GM19328 (cell line): ENCODE data around the gene CDK14.
A peak's percentile ranks its signal among the peaks of the same experiment; 100 is the strongest.
"Not testable (repeated sequence)": the region's sequence is repeated elsewhere in the genome, so short reads cannot be mapped to it uniquely, and the experiment has no call there.

Source experiments
- ATAC-seq: cut with Tn5 transposase; IDR thresholded peaks from one replicate; pipeline ENCODE4 v1.9.1; 2021; ENCODE audit warnings: mild to moderate bottlenecking, moderate library complexity; ENCODE audit not compliant: unreplicated experiment

The CDK14 gene

GRCh38 chr7:90879924-90880323 lies 283.8 kb downstream of the CDK14 start:
- no peak for ATAC-seq

GRCh38 chr7:90886416-90886815 lies 290.3 kb downstream of the CDK14 start:
- ATAC-seq = no peak

GRCh38 chr7:90889210-90889609 lies 293.1 kb downstream of the CDK14 start:
- ATAC-seq = no peak

GRCh38 chr7:90889644-90890043 lies 293.5 kb downstream of the CDK14 start:
- ATAC-seq = no peak

DNA sequence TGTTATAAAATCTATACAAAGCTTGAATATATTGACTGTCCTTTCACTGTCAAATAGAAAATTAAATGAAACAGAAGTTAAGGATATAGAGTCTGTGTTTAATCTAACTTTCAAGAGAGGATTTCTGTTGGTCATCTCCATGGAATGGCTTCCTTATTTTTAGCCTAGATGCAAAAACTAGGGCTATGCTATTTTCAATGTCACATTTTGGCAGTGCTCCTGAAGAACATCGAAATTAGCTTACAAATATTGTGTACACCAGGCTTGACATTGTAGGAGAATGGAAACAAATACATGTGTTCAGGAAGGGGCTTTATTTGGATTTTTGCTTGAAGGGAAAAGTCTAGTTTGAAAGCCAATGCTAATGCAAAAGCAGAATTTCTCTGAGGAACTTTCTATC lies 295.4 kb downstream of the CDK14 start:
- ATAC-seq = no peak

GRCh38 chr7:90892213-90892612 lies 296.1 kb downstream of the CDK14 start:
- ATAC-seq = peak; percentile 74

DNA sequence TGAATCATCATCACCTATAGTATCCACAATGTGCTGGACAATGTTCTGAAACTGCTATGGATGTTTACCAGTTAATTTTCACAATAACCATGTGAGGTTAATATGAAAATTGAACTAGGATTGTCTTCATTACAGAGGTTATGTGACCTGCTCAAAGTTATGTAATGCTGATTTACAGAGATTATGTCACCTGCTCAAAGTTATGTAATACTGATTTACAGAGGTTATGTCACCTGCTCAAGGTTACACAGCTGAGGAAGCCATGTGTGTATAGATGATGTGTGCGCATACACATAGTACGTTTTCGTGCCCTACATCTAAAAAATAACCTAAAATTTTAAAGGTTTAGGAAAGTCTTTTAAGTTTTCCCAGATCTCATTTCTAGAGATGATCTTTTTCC lies 298.0 kb downstream of the CDK14 start:
- no peak for ATAC-seq

DNA sequence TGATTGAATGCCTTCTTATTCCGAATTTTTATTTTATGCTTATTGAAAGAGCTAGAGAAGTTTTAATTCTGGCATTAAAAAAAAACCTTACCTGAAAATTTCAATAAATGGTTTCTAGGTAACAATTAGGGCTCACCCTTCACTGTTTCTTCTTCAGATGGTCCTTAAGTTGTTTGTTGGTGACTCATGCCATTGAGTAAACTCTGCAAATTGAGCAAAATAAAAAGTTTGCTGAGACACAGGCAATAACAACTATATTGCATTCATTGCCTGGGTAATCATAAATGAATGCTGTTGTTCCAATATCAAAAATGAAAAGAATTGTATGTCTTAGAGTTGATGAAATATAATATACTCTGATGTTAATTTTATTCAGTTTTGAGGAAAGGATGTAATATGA lies 300.3 kb downstream of the CDK14 start:
- no peak for ATAC-seq

DNA sequence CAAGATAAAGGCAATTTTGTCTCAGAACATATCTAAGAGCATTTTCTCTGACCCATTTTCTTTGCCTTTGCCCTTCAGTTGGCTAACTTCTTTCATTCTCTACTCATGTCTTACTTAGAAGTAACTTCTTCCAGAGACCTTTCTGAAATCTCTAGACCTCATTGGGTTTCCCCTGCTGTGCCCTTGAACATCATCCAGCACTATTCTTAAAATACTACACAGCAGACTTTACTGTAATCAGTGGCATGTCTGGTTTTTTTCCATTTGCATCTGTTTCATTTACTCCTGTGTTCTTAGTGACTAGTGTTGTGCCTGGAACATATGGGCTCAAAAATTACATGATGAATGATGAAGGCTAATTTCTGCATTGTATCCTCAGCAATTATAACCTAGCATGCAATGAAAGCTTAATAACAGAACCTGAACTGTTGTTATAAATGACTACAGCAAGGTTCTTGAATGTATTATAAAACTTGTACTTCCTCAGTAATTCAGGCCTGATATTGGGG lies 301.9 kb downstream of the CDK14 start:
- no peak for ATAC-seq

DNA sequence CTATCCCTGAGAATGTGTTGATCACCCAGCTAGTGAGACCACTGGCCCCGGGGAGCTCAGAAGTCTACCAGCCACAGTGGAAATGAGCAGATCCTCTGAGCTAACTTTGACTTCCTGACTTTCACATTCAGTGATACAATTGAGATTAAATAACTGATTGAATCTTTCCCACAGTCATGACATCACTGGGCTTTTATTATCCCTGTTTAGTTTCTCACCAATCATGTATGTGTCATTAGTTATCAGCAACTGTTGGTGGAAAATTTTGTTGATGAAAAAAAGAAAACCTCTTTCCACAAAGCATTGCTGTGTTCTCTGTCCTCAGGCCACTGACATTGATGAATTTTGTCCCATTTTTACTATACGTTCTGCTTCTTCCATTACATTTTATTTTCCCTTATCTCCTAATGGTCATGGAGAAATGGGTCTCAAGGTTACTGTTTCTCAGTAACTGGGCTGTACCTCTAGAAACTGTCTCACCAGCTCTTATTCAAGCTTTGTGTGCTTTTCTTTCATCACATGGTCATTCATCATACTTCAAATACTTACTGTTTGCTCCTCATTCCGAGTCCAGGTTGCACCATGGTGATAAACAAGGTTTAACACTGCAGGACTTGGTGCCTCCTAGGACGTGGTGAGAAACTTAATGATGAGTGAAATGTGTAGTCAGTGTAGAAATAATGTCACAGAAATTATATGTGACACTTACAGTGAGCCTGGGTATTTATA lies 304.7 kb downstream of the CDK14 start:
- no peak for ATAC-seq

DNA sequence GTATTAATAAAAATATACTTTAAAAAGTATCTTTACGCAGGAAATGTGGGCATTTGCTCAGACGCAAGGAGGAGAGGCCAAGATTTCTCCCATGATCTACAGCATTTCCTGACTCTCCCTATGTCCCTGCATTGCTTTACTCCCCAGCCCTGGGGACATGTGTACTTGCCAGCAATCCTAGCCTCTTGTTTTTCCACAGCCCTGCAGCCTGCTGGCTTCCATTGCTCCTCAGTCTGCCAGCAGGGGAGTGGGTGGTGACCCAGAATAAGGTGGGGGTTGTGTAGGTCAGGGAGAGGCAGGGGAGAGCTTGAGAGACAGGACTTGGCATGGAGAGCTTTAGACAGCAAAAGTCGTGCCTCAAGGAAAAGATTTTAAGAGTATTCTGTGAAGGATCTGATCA lies 307.7 kb downstream of the CDK14 start:
- ATAC-seq = no peak

DNA sequence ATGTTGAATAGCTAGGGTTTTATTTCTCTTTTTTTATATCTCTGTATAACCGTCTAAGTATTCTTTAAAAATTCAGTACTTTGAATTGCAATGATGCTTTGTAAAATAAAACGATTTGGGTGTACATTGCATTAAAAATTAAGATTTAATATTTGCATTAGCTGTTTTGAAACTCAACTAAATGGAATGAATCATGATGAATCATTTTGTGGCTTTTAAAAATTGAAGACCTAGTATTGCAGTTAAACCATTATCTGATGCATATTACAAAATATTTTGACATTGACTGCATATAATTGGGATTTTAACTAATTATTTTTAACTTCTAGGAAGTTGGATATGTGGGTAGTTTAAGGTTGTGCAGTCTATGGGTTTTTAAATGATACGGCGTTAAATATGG lies 314.0 kb downstream of the CDK14 start:
- no peak for ATAC-seq

- no peak for ATAC-seq
These were observed 320.2 kb downstream of the CDK14 start for GRCh38 chr7:90916319-90916718.

GRCh38 chr7:90917539-90917938 lies 321.4 kb downstream of the CDK14 start:
- ATAC-seq = no peak

GRCh38 chr7:90918303-90918702 lies 322.2 kb downstream of the CDK14 start:
- no peak for ATAC-seq

DNA sequence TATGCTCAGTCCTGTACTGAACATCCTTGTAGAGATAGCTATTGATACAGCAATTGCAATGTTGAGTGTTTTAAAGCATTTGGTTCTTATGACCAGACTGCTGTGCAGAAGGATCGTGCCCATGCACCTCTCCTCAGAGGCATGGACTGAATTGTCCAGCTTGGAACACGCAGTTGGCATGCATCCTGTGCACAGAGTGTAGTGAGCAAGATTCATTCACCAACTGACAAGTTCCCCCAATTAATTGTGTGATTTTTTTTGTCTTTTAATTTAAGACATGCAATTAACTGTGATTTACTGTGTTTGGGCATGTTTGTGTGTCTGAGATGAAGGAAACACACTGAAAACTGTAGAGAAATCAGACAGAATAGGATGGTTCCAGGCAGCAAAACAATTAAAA lies 323.7 kb downstream of the CDK14 start:
- no peak for ATAC-seq

GRCh38 chr7:90920336-90920735 lies 324.2 kb downstream of the CDK14 start:
- no peak for ATAC-seq

- no peak for ATAC-seq
These were observed 327.4 kb downstream of the CDK14 start for GRCh38 chr7:90923541-90923997.

GRCh38 chr7:90928700-90929424 lies 332.7 kb downstream of the CDK14 start:
- not testable (repeated sequence) for ATAC-seq

DNA sequence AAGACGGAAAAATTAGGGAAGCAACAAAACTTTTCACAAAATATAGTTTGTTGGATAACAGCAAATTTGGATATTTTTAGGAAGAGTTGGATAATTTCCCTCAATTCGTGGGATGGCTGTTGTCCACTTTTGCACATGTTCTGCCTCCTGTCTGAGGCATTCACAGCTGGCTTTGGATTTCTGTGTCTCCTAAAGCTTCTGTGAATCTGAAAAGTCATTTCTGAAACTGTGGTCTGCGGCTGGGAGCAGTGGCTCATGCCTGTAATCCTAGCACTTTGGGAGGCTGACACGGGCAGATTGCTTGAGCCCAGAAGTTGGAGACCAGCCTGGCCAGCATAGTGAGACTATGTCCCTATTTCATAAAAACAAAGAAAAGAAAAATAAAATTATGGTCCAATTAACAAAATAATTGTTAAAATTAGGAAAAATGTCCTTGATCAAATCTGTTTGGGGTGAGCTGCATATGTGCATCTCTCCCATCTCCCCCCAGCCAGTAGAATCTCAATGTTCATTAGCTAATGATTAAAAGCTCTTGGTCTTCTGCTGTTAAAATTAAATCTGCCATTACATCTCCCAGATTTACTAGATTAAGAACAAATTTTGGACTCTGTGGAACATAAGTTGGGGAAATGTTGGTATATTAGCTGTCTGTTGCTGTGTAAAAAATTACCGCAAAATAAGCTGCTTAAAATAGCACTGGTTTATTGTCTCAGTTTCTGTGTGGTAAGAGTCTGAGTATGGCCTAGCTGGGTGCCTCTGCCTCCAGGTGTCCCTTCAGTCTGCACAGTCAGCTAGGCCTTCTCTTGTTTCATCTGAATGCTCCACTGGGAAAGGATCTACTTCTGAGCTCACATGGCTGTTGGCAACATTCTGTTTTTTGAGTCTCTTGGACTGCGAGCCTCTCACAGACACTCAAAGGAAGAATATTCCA lies 336.1 kb downstream of the CDK14 start:
- peak; percentile 95 for ATAC-seq

DNA sequence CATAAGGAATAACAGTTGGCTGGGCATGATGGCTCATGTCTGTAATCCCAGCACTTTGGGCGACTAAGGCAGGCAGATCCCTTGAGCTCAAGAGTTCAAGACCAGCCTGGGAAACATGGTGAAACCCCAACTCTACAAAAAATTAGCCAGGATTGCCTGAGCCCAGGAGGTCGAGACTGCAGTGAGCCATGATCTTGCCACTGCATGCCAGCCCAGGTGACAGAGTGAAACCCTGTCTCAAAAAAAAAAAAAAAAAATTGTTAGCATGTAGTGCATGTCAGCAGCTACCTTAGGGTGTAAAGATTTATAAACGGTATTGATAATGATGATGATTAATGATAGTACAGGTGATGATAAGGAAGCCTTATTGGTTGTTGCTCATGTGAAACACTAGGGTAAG lies 336.9 kb downstream of the CDK14 start:
- ATAC-seq = no peak
